Tibial nerve (tissue), 4 donors: Measurements from ENCODE around the gene DOCK2. TPM values are rescaled to one million over a fixed set of nuclear protein-coding genes. Genes with fewer than 3 reads are reported as not detected.

Experiments
- DNase-seq, 2 donors: peaks; one replicate each; pipeline ENCODE4 v3.0.0-alpha.2; 2019; ENCODE audit warnings: low spot score in 2 of 2
- H3K27ac ChIP-seq, 4 donors: fragments of 200-600 bp; sonication (generic) in 3 of 4; one replicate each; pipeline ENCODE4 v1.5.1; 2017 to 2019; ENCODE audit warnings: mild to moderate bottlenecking in 1 of 4
- H3K27me3 ChIP-seq, 2 donors: fragments of 200-600 bp; sonication (generic) in 1 of 2; one replicate each; pipeline versions ENCODE4 v1.5.1 to v1.6.0; 2017 to 2019
- H3K36me3 ChIP-seq, 3 donors: fragments of 200-600 bp; sonication (generic); one replicate each; pipeline ENCODE4 v1.5.1; 2018 to 2019
- H3K4me1 ChIP-seq, 4 donors: fragments of 200-600 bp; sonication (generic) in 3 of 4; one replicate each; pipeline ENCODE4 v1.5.1; 2017 to 2019
- H3K4me3 ChIP-seq, 4 donors: fragments of 200-600 bp; sonication (generic) in 3 of 4; one replicate each; pipeline ENCODE4 v1.5.1; 2017 to 2019; ENCODE audit warnings: mild to moderate bottlenecking in 1 of 4, moderate library complexity in 1 of 4
- H3K9me3 ChIP-seq, 4 donors: fragments of 200-600 bp; sonication (generic) in 3 of 4; one replicate each; pipeline ENCODE4 v1.5.1; 2017 to 2019
- CTCF ChIP-seq, 5 experiments: fragments of 200-600 bp in 3 of 5; fragments of 450-650 bp in 2 of 5; sonication (generic) in 3 of 5; IDR thresholded peaks; one replicate each; pipeline ENCODE4 v1.5.1; 2016 to 2019; ENCODE audit warnings: antibody characterized with exemption in 5 of 5, mild to moderate bottlenecking in 3 of 5, moderate library complexity in 2 of 5
- EP300 ChIP-seq, 2 donors: sonication (generic); formaldehyde crosslinking; IDR thresholded peaks; one replicate each; pipeline ENCODE4 v1.6.1; 2017; ENCODE audit warnings: antibody characterized with exemption in 2 of 2, mild to moderate bottlenecking in 1 of 2
- POLR2A ChIP-seq, 2 donors: fragments of 450-650 bp; IDR thresholded peaks; one replicate each; pipeline ENCODE4 v1.6.1; 2017; ENCODE audit warnings: antibody characterized with exemption in 2 of 2, mild to moderate bottlenecking in 2 of 2, moderate library complexity in 2 of 2
- WGBS, 2 donors: methylation state at CpG; one replicate each; pipeline ENCODE4 v1.1.5; 2018; 5-methylcytosine and 5-hydroxymethylcytosine counted together
- total RNA-seq, 4 donors: library from RNA; depleted of rRNA; stranded (reverse); fragments of >200 nt; gene quantifications; one replicate each; pipeline ENCODE4 v1.1.0, GENCODE V29; 2016

Gene DOCK2
- total RNA-seq, 4 donors from 2014 or later, result 14.9 to 83.4 (median 23.8) TPM

GRCh38 chr5:170028124-170028523, 391.0 kb downstream of the DOCK2 start:
- Histone ChIP-seq H3K4me3 (no peak overlapping the region), H3K36me3 (no peaks in the 10 kb centered on the region), H3K9me3 (no peaks in the 10 kb centered on the region), H3K4me1 (no peaks in the 10 kb centered on the region), H3K27ac (no peak overlapping the region), H3K27me3 (no peaks in the 10 kb centered on the region)
- 52 to 60% methylated on average over 2 of the region's 2 CpGs for WGBS, 2 donors
- DNase-seq, result no peak
- no peak for TF ChIP-seq EP300 (IDR thresholded peaks at IDR 0.05)
- no peak for TF ChIP-seq POLR2A (IDR thresholded peaks at IDR 0.05)
- TF ChIP-seq CTCF (IDR thresholded peaks at IDR 0.05), result no peak

GRCh38 chr5:170034231-170034630, 397.2 kb downstream of the DOCK2 start:
- H3K9me3 ChIP-seq, result no peaks in the 10 kb centered on the region
- 72 to 75% methylated on average over 10 of the region's 10 CpGs for WGBS, 2 donors
- H3K36me3 ChIP-seq, result no peaks in the 10 kb centered on the region
- no peak overlapping the region for H3K4me3 ChIP-seq
- no peaks in the 10 kb centered on the region for H3K4me1 ChIP-seq
- H3K27ac ChIP-seq, result no peak overlapping the region
- DNase-seq, result no peak
- no peaks in the 10 kb centered on the region for H3K27me3 ChIP-seq
- TF ChIP-seq EP300 (IDR thresholded peaks at IDR 0.05), result no peak
- TF ChIP-seq CTCF (IDR thresholded peaks at IDR 0.05), result no peak
- no peak for TF ChIP-seq POLR2A (IDR thresholded peaks at IDR 0.05)

DNA sequence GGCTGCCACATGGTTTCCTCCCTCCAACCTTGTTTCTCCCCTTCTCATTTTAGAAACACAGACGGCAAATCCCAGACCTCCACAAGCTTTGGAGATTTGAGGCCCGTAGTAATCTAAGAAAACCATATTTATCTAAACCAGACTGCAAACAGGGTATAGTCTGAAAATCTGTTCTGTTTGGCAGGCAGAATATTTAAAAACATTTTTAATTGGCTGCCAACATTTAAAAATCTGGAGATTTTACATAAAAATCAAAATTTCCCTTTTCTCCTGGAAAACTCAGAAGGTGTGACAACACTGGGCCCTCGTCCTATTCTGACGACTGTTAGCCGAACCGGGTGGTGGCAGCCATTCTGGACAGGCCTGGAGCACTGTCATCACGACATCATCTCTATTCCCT, 401.2 kb downstream of the DOCK2 start:
- Histone ChIP-seq H3K9me3 (no peaks in the 10 kb centered on the region), H3K27ac (no peak overlapping the region), H3K27me3 (no peaks in the 10 kb centered on the region), H3K4me1 (no peaks in the 10 kb centered on the region), H3K4me3 (no peak overlapping the region), H3K36me3 (no peaks in the 10 kb centered on the region)
- no peak for TF ChIP-seq CTCF (IDR thresholded peaks at IDR 0.05)
- no peak for TF ChIP-seq EP300 (IDR thresholded peaks at IDR 0.05)
- TF ChIP-seq POLR2A (IDR thresholded peaks at IDR 0.05), result no peak
- DNase-seq, result no peak
- 91 to 95% methylated on average over 7 of the region's 7 CpGs for WGBS, 2 donors

- DNase-seq, result no peak
- Histone ChIP-seq H3K27me3 (no peaks in the 10 kb centered on the region), H3K36me3 (no peaks in the 10 kb centered on the region), H3K9me3 (no peaks in the 10 kb centered on the region), H3K4me1 (no peaks in the 10 kb centered on the region), H3K4me3 (no peak overlapping the region), H3K27ac (no peak overlapping the region)
- 80 to 85% methylated on average over 3 of the region's 3 CpGs for WGBS, 2 donors
- TF ChIP-seq POLR2A (IDR thresholded peaks at IDR 0.05) (no peak), EP300 (IDR thresholded peaks at IDR 0.05) (no peak), CTCF (IDR thresholded peaks at IDR 0.05) (no peak)
Observed at GRCh38 chr5:170039830-170040229, 402.8 kb downstream of the DOCK2 start.

GRCh38 chr5:170046241-170046640, 409.2 kb downstream of the DOCK2 start:
- Histone ChIP-seq H3K4me1 (no peaks in the 10 kb centered on the region), H3K9me3 (no peaks in the 10 kb centered on the region), H3K27me3 (no peaks in the 10 kb centered on the region), H3K36me3 (peaks cover 0 to 5% (median 0%) of the 10 kb centered on the region in 3 donors), H3K27ac (no peak overlapping the region), H3K4me3 (no peak overlapping the region)
- WGBS, 2 donors, result 41 to 61% methylated on average over 3 of the region's 3 CpGs
- DNase-seq, result no peak
- TF ChIP-seq EP300 (IDR thresholded peaks at IDR 0.05) (no peak), POLR2A (IDR thresholded peaks at IDR 0.05) (no peak), CTCF (IDR thresholded peaks at IDR 0.05) (no peak)
